Embryonic facial prominence (tissue), 1 donor: ENCODE results near the gene PDZD2.
"Not testable (repeated sequence)": the region's sequence is repeated elsewhere in the genome, so short reads cannot be mapped to it uniquely, and the experiment has no call there.

Source experiments
- DNase-seq: peaks from one replicate; pipeline ENCODE4 v3.0.0-alpha.2; 2016; ENCODE audit errors: extremely low spot score

Gene PDZD2

GRCh38 chr5:32039601-32040000, 400.7 kb downstream of the PDZD2 start:
- not testable (repeated sequence) for DNase-seq

GRCh38 chr5:32040181-32040695, 401.3 kb downstream of the PDZD2 start:
- DNase-seq = not testable (repeated sequence)

- DNase-seq = no peak
Measured at GRCh38 chr5:32042551-32042961, 403.6 kb downstream of the PDZD2 start.

DNA sequence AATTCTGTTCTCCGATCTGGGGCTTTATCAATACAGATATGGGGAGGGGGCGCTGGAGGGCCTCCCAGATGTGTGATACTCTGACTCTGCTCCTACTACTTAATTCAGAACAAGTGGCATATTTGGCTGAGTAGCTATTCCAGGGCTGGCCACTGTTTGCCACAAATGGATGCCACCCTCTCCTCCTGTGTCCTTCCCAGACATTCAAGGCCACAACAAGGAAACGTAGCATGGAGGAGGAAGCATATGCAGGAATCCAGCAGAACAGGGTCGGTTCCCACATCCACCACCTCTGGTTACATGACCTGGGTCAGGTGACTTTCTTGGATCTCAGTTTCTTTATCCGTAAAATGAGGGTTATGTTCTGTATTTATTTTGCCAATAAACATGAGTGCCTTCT, 404.2 kb downstream of the PDZD2 start:
- no peak for DNase-seq

DNA sequence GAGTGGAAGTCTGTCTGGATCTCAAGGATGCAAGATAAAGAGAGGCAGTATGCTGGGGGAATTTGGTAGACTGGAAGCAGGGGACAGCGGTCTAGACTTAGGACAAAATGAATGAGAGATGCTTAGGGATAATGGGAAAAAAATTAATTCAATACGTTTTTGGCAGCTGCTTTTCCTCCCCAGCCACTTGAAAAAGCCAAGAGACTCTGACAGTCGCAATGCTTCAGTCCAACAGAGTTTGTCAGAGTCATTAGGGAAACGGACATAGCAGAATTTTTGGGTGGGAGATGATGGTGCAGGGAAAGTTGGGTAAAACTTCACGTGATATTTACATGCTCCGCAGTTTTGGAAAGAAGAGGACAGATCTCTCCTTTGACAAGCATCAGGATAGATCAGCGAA, 405.5 kb downstream of the PDZD2 start:
- DNase-seq = no peak

- no peak for DNase-seq
Measured at GRCh38 chr5:32044939-32045338, 406.0 kb downstream of the PDZD2 start.

DNA sequence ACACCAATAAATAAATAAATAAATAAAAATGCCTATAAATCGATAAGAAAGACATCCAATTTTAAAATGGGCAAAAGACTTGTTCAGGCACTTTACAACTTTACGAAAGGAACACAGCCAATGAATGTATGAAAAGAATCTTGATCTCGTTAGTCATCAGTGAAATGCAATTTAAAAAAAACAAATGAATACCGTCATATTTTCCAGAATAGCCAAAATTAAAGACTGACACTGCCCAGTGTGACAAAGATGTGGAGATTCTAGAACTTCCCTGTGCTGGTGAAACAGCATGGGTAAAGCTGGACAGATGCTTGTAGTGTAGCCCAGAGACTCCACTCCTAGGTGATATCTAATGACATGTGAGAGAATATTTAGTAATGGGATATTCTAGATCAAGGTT, 408.1 kb downstream of the PDZD2 start:
- no peak for DNase-seq

GRCh38 chr5:32051796-32052195, 412.9 kb downstream of the PDZD2 start:
- DNase-seq = no peak

DNA sequence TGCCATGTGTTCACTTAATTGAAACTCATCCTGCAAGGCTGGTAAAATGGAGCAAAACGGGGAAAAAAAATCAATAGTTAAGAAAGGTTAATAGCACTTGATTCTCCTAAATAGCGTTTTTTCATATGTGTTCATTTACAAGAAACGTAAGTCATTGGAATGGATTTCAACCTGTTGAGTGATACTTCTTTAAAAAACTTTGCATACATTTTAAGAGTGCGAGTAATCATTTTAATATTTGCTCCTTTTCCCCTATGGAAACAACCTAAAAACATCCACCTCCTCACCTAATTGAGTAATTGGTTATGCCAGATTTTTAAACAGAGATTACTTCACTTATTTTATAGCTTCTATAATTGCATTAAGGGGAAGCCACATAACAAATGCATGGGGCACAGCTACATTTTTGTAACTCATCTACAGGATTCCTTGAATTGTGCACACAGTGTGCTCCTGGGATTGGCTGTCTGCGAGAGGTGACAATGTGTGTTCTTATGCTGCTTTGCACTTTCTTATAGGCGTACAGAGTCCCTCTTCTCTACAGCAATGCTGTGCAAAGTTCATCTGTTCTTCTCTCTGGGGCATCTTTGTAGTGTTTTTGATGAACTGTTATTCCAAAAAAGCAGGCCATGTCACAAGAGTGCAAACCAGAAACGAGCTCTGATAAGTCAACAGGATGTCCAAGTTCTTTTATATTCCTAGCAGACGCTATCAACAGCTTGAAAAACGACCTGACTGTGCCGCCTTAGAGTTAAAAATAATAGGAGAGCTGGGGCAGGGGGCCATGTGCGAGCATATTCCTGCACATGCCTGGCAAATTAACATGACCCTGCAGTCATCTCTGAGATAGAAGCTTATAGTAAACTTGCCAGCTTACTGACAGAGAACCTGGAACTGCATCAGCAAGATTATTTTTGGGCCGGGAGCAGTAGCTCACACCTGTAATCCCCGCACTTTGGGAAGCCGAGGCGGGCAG, 417.2 kb downstream of the PDZD2 start:
- DNase-seq = no peak

- DNase-seq = no peak
Measured at GRCh38 chr5:32057187-32058096, 418.5 kb downstream of the PDZD2 start.

DNA sequence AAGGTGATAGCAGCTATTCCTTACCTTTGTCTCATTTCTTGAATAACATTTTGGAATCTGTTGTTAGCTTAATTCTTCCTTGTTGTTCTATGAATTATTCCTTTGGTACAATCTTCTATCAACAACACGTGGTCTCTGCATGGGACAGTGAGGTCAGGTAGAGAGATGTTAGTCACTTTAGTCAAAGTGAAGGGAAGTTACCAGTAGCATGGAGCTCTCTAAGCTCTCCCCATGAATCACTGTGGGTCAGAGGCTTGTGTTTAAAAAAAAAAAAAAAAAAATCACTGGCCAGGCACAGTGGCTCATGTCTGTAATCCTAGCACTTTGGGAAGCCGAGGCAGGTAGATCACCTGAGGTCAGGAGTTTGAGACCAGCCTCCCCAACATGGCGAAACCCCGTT, 419.2 kb downstream of the PDZD2 start:
- no peak for DNase-seq

DNA sequence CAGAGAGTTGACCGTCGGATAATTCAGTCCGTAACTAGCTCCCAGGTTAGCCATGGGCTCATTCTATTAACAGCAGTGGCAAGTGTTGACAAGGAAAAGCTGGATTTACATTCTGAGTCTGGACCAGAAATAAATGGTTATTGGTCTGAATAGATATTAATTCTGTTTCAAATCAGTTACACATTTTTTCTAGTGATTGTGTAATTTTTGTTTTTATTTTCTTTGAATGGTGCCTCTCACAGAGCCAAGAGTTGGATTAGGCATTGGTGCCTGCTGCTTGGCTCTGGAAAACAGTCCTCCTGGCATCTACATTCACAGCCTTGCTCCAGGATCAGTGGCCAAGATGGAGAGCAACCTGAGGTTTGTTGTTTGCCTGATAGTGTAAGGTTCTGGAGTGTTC, 420.1 kb downstream of the PDZD2 start:
- DNase-seq = no peak

GRCh38 chr5:32059761-32060530, 421.0 kb downstream of the PDZD2 start:
- DNase-seq = peak; percentile 50

DNA sequence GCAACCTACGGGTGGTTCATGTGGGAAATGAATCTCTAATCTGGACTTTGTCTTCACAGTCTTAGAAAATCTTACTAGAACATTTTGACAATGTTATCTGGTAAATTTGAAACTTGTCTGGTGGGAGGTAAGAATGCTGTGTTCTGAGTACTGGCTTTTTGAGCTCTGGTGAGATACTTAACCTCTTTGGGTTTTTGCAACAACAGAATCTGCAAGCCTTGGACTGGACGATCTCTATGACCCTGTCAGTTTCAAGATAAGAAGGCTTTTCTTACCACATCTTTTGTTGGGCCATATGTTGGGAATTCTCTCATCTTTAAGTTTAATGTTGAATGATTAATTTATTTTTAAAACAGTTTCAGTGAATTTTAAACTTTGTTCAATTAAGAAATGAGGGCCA, 422.3 kb downstream of the PDZD2 start:
- no peak for DNase-seq

- no peak for DNase-seq
Measured at GRCh38 chr5:32066448-32066847, 427.5 kb downstream of the PDZD2 start.

DNA sequence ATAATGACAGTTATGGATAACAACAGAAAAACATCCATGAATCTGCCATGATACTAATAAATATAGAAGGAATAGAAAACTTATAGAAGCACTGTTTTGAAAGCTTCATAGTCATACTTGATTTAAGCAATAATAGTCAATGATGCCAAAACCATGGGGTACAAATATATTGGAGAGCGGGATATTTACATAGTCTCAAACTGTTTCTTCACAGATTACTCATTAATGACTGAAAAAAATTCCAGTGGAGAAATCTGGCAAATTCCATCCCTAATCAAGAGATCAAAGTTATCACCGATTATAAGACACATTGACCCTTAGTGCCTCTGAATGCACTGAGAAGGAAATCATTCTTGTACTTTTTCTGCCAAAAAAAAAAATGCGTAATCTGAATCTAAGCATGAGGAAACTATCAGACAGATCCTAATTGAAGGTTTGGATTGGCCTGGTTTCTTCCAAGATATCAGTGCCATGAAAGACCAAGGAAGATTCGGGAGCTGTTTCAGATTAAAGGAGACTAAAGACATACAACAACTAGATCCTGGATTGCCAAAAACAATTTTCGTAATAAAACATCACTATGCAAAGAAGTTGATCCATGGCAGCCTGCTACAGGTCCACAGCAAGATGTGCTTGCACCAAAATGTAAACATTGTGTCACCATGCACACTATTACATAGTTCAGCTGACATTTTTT, 429.0 kb downstream of the PDZD2 start:
- no peak for DNase-seq

GRCh38 chr5:32068561-32068960, 429.6 kb downstream of the PDZD2 start:
- DNase-seq = no peak

- no peak for DNase-seq
Measured at GRCh38 chr5:32069396-32069795, 430.5 kb downstream of the PDZD2 start.

DNA sequence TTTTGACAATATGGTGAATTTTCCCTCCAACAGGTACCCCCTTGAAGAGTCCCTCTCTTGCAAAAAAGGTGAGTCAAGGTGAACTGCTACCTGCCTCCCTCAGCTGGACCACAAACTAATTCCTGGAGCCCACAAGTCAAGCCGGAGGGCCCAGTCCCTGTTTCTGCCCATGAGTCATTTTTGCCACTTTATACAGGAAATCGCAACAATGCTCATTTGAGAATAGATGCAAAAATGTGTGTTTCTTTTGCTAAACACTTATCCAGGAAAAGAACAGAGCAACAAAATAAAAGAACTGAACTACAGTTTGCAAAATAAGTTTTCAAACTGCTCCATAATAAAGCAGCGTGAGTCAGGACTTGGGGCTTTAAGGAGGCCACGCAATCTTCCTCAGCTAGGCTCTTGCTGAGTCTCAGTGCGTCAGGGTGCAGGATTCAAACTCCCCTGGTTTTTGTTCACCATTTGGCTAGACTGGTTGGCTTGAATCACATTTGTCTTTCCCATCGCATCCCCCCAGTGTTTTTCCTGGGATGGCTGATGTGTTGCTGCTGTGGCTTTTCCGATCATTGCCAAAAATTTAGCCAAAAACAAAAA, 432.5 kb downstream of the PDZD2 start:
- no peak for DNase-seq

DNA sequence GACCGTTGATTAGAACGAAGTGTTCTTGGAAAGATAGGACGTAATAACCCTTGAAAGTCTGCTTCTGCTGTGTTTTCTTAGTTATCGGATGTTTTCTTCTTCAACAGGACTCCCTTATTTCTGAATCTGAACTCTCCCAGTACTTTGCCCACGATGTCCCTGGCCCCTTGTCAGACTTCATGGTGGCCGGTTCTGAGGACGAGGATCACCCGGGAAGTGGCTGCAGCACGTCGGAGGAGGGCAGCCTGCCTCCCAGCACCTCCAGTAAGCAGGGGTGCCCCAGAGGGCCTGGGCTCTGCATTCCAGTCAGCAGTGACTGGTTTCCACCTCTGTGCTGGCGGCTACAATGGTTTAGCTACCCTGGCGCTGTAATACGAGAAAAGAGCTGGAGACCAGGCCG, 433.1 kb downstream of the PDZD2 start:
- no peak for DNase-seq

DNA sequence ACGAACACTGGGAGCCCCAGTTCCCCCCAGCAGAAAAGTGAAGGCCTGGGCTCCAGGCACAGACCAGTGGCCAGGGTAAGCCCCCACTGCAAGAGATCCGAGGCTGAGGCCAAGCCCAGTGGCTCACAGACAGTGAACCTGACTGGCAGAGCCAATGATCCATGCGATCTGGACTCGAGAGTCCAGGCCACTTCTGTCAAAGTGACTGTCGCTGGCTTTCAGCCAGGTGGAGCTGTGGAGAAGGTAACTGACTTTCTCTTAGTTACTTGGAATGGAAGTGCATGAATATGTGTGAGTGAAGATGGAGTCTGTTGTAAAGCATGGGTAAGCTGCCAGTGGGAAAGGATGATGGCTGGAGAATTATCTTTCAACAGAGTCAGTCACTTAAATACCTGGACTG, 435.5 kb downstream of the PDZD2 start:
- no peak for DNase-seq
